Measurements from ENCODE around the gene TCEAL1. TPM values are rescaled to one million over a fixed set of nuclear protein-coding genes. Genes with fewer than 3 reads are reported as not detected.

Gene TCEAL1
- total RNA-seq, 2 donors from 2014 or later = 6.0 to 9.3 TPM

Other genes starting within 250 kb of the TCEAL1 start
- gene RAB40A, start 109.5 kb upstream of the TCEAL1 start, total RNA-seq = under 1 TPM; 0.26 to 0.45 TPM
- 10 to 100 TPM in 1 of 2 donors, 1 to 10 TPM in 1; 9.9 to 14.1 TPM for gene TCEAL4, start 43.5 kb upstream of the TCEAL1 start, total RNA-seq
- 1 to 10 TPM; 4.1 to 9.1 TPM for gene TCEAL3, start 21.0 kb upstream of the TCEAL1 start, total RNA-seq
- 100 to 1,000 TPM; 181 to 247 TPM for gene MORF4L2, start 57.7 kb downstream of the TCEAL1 start, total RNA-seq
- gene TMEM31, start 81.9 kb downstream of the TCEAL1 start, total RNA-seq = not detected
- gene PLP1, start 147.9 kb downstream of the TCEAL1 start, total RNA-seq = not detected
- 1 to 10 TPM in 1 of 2 donors, under 1 TPM in 1; 0.86 to 1.3 TPM for gene RAB9B, start 203.3 kb downstream of the TCEAL1 start, total RNA-seq

All from activated T-helper 17 cell treated with anti-CD3 and anti-CD28 coated beads, Interleukin-2, amount 50 U/mL, for 72 hours (primary cell).